Right lobe of liver (tissue), 6 donors: ENCODE measurements around the gene PSMD6. TPM values are rescaled to one million over a fixed set of nuclear protein-coding genes. Genes with fewer than 3 reads are reported as not detected.

Experiments used
- ATAC-seq, 4 donors: fragments of 200-7000 bp; cut with Tn5 transposase; one replicate each; pipeline ENCODE4 v1.9.1; 2020; ENCODE audit warnings: mild to moderate bottlenecking in 4 of 4, moderate library complexity in 4 of 4
- DNase-seq, 3 donors: peaks; one replicate each; pipeline ENCODE4 v3.0.0-alpha.2; 2020
- H3K27ac ChIP-seq, 3 donors: fragments of 200-600 bp; one replicate each; pipeline ENCODE4 v1.8.0; 2022
- H3K27me3 ChIP-seq, 2 donors: fragments of 200-600 bp; one replicate each; pipeline ENCODE4 v1.8.0; 2022
- H3K36me3 ChIP-seq, 4 donors: fragments of 200-600 bp; sonication (generic) in 1 of 4; one replicate each; pipeline versions ENCODE4 v1.5.1 to v1.8.0; 2017 to 2022; ENCODE audit warnings: control low read depth in 1 of 4
- H3K4me1 ChIP-seq, 4 donors: fragments of 200-600 bp; sonication (generic) in 1 of 4; one replicate each; pipeline versions ENCODE4 v1.5.1 to v1.8.0; 2017 to 2022; ENCODE audit warnings: control low read depth in 1 of 4
- H3K4me3 ChIP-seq, 3 donors: fragments of 200-600 bp; one replicate each; pipeline ENCODE4 v1.8.0; 2022
- H3K9me3 ChIP-seq, 4 donors: fragments of 200-600 bp; sonication (generic) in 1 of 4; one replicate each; pipeline versions ENCODE4 v1.5.1 to v1.8.0; 2017 to 2022; ENCODE audit warnings: control low read depth in 1 of 4
- POLR2A ChIP-seq: fragments of 450-650 bp; IDR thresholded peaks from one replicate; pipeline ENCODE4 v1.6.1; 2017; ENCODE audit warnings: antibody characterized with exemption, mild to moderate bottlenecking
- WGBS: methylation state at CpG from one replicate; pipeline ENCODE4 v1.1.6; 2018; ENCODE audit warnings: low coverage, low lambda C conversion rate; ENCODE audit not compliant: insufficient coverage; ENCODE audit errors: missing lambda C conversion rate; 5-methylcytosine and 5-hydroxymethylcytosine counted together
- intact Hi-C, 2 donors: fragments of 100-400 bp; cut with DNase I; formaldehyde crosslinking; loops; one replicate each; pipeline versions ENCODE4 v1.11.2 to v1.14.1; 2022
- total RNA-seq, 6 experiments: library from RNA; depleted of rRNA in 2 of 6; stranded (reverse); fragments of >200 nt in 2 of 6; fragmentation: NEBNext Ultra II Directional in 3 of 6; extraction: Animal tissue kit (Norgen Biotek cat#: 25700) in 3 of 6; gene quantifications; one replicate each; pipeline versions ENCODE4 v1.1.0 to v1.2.4, GENCODE V29; 2016 to 2023
- TF ChIP-seq, protein P1 (sequence below), 4 donors: fragments of 200-600 bp in 3 of 4; fragments of 450-650 bp in 1 of 4; IDR thresholded peaks; one replicate each; pipeline versions ENCODE4 v1.5.1 to v1.8.0; 2016 to 2022; ENCODE audit warnings: antibody characterized with exemption in 4 of 4, mild to moderate bottlenecking in 2 of 4
- donor health status: DM: no; HTN: yes; CAD: no.
- donor health status: DM: no; HTN: no; CAD: no.
- donor health status: DM: no; HTN: no; CAD: no.
- donor health status: DM: no; HTN: yes; CAD: no.
- donor health status: DM: no; HTN: yes; CAD: no.

The PSMD6 gene
- total RNA-seq, 6 experiments from 2014 or later, result 33.1 to 41.9 (median 35.9) TPM

DNA sequence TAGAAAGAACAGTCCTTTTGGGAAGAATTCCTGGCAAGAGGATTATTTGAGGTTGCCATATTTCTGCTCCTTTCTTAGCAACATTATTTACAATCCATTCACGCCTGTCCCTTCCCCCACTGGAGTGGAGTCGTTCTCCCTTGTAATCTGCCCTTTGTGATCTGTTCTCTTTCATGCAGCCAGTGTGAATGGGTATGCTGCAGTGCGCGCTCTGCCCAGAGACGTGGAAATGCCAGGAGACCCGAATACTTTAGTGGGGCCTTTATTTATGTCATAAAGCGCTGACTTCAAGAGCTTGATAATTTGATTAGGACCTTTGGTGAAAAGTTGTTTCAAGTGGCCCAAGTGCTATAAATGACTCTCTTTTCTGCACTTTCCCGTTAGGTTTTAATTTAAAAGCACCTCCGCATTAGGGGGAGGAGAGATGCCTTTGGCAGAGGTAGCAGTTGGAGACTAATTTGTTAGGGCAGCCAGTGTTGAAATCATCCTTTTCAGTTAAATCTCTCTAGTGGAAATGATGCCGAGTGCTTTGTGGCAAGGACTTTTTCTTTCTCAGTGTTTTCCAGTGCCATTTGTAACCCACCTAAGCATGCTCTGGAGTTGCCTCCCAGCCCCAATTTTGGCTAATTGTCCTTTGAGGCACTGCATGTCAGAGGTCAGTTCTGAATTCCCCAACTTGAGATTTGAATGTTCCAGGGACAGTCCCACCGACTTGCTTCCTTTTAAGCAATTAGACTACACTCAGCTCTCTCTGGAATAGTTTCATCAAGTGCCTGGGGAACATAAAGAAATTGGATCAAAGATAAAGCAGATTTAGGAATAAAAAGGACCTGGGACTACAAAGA, 52.4 kb downstream of the PSMD6 start:
- TF ChIP-seq, protein P1, sequence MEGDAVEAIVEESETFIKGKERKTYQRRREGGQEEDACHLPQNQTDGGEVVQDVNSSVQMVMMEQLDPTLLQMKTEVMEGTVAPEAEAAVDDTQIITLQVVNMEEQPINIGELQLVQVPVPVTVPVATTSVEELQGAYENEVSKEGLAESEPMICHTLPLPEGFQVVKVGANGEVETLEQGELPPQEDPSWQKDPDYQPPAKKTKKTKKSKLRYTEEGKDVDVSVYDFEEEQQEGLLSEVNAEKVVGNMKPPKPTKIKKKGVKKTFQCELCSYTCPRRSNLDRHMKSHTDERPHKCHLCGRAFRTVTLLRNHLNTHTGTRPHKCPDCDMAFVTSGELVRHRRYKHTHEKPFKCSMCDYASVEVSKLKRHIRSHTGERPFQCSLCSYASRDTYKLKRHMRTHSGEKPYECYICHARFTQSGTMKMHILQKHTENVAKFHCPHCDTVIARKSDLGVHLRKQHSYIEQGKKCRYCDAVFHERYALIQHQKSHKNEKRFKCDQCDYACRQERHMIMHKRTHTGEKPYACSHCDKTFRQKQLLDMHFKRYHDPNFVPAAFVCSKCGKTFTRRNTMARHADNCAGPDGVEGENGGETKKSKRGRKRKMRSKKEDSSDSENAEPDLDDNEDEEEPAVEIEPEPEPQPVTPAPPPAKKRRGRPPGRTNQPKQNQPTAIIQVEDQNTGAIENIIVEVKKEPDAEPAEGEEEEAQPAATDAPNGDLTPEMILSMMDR (IDR thresholded peaks at IDR 0.05), result no peak
- no peak for TF ChIP-seq POLR2A
- Histone ChIP-seq H3K9me3 (no peaks in the 10 kb centered on the region), H3K36me3 (no peaks in the 10 kb centered on the region), H3K4me1 (peaks cover 0 to 82% (median 16%) of the 10 kb centered on the region in 4 donors), H3K27ac (peak overlapping the region in 2 of 3 donors; percentile 33 to 89), H3K27me3 (no peaks in the 10 kb centered on the region), H3K4me3 (peak overlapping the region in 1 of 3 donors; percentile 17)
- peak in 1 of 3 donors; percentile 68 for DNase-seq
- intact Hi-C loops, result no loop called here
- peak; percentile 7 to 60 (median 50) for ATAC-seq
- WGBS, result 36% methylated on average over 11 of the region's 11 CpGs

DNA sequence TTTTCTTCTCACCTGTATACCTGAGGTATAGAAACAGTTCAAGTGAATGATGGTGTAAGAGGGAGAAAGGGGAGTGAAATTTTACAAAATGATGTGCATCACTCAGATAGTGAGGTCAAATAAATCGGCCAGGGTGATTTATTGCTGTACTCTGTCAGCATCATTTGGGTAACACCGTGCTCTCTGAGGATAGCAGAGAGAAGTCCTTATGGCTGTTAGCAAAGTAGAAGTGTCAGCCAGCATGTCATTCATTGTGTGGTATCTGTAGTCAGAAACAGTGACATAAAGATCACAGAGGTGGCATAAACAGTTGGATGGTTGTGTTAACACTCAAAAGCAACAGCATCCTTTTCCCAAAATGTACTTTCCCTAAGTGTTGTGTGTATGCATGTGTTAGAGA, 53.4 kb downstream of the PSMD6 start:
- H3K27ac ChIP-seq, result peak overlapping the region; percentile 73 to 89 (median 80)
- no peaks in the 10 kb centered on the region for H3K36me3 ChIP-seq
- H3K4me3 ChIP-seq, result no peak overlapping the region
- H3K27me3 ChIP-seq, result no peaks in the 10 kb centered on the region
- no peak for TF ChIP-seq POLR2A
- TF ChIP-seq, protein P1 (IDR thresholded peaks at IDR 0.05), result no peak
- H3K4me1 ChIP-seq, result peaks cover 0 to 76% (median 16%) of the 10 kb centered on the region in 4 donors
- intact Hi-C loops, result no loop called here
- DNase-seq, result no peak
- ATAC-seq, result no peak
- H3K9me3 ChIP-seq, result no peaks in the 10 kb centered on the region
- 23% methylated on average over 2 of the region's 2 CpGs for WGBS

DNA sequence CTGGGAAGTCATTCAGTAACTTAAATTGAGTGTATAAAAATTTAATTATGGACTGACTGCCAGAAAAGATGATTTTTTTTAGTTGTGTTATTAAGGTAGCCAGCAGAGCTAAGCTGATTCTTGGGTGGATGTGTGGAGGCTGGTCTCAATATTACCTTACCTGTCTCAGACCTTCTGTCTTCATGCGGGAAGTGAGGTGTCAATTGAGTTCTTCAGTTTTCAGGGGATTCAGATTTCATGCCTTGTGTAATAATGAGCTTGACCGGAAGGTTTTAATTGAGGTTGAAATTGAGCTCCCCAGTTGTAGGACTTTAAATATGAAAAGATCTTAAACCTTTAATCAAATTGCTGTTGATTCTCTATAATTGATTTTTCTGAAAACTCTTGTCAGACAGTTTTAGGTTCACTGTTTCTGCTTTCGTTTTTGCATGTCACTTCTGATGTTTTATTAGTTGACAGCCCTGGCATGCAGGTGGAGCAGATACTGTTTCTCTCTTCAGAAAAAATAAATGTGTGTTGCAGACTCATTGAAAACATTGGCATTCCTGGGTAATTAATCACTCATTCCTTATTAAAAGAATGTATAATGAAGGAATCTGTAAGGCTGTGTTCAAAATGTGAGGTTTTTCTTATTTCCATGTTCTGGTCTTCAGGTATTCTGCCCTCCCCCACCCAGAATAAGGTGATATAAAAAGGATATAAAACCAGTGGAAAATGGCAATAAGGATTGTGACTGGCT, 54.5 kb downstream of the PSMD6 start:
- 0% methylated on average over 3 of the region's 3 CpGs for WGBS
- intact Hi-C loops, result no loop called here
- H3K36me3 ChIP-seq, result no peaks in the 10 kb centered on the region
- no peaks in the 10 kb centered on the region for H3K27me3 ChIP-seq
- ATAC-seq (peak in 3 of 4 donors; percentile 1 to 23 (median 14)), DNase-seq (no peak)
- H3K27ac ChIP-seq, result peak overlapping the region; percentile 73 to 89 (median 80)
- H3K9me3 ChIP-seq, result no peaks in the 10 kb centered on the region
- H3K4me1 ChIP-seq, result peaks cover 0 to 70% (median 16%) of the 10 kb centered on the region in 4 donors
- TF ChIP-seq, protein P1 (IDR thresholded peaks at IDR 0.05), result no peak
- no peak for TF ChIP-seq POLR2A
- H3K4me3 ChIP-seq, result peak overlapping the region; percentile 2 to 44 (median 35)

DNA sequence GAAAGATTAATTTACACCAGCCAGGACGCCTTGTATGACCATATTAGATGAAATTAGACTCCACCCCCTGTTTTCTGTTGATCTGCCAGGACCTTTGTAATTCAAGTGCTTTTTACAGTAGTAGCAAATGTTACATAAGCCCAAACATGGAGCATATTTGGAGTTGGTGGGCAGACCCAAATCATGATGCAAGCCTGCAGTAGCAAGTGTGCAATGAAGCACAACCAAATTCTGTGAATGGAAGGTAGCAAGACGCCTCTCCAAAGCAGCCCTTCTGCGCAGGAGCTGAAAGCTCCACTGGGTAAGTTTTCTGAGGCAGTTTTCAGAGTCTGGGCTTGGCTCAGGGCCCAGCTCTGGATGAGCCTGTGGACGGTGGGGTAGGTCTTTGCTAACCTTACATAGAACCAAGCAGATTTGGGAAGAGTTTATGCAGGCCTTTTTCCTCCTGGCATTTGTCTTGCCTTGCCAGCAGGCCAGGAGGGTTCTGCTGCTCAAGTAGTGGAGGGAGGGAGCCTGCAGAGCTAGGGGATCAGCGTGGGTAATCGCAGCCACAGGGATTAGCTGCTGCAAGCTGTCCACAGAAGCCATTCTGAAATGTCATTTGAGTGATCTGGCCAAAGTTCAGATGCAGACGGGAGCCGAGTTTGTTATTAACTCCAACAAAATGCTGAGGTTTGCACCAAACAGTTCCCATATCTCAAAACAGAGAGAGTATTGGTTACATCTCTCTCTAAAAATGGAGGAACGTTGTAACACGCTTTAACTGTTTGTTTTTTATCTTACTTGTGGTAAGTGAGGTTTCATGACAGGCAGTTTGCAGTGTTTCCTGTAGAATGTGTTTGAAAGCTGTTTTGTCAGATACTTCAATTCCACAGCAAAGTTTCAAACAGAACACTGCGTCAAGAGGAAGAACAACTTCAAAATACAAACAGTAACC, 55.4 kb downstream of the PSMD6 start:
- under 1% methylated on average over 11 of the region's 11 CpGs for WGBS
- Histone ChIP-seq H3K4me1 (peaks cover 0 to 63% (median 14%) of the 10 kb centered on the region in 4 donors), H3K36me3 (no peaks in the 10 kb centered on the region), H3K9me3 (no peaks in the 10 kb centered on the region), H3K27me3 (no peaks in the 10 kb centered on the region), H3K27ac (peak overlapping the region; percentile 73 to 89 (median 80)), H3K4me3 (peak overlapping the region; percentile 2 to 44 (median 35))
- ATAC-seq (peak; percentile 68 to 85 (median 77)), DNase-seq (peak; percentile 43 to 81 (median 76))
- intact Hi-C loops, result no loop called here
- TF ChIP-seq POLR2A, result peak; percentile 23
- TF ChIP-seq, protein P1 (IDR thresholded peaks at IDR 0.05), result no peak
